DMS79 (cell line): Measurements from ENCODE around the gene FBXL13.
"Not testable (repeated sequence)": the region's sequence is repeated elsewhere in the genome, so short reads cannot be mapped to it uniquely, and the experiment has no call there.

ENCODE experiments used
- DNase-seq: peaks from one replicate; lab custom pipeline; 2025; lab: John Stamatoyannopoulos, UW

Gene FBXL13

GRCh38 chr7:103023578-103023977 is 51.0 kb downstream of the FBXL13 start:
- not testable (repeated sequence) for DNase-seq

DNA sequence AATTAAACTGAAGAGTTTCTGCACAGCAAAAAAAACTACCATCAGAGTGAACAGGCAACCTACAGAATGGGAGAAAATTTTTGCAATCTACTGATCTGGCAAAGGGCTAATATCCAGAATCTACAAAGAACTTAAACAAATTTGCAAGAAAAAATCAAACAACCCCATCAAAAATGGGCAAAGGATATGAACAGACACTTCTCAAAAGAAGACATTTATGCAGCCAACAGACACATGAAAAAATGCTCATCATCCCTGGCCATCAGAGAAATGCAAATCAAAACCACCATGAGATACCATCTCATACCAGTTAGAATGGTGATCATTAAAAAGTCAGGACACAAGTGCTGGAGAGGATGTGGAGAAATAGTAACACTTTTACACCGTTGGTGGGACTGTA is 53.1 kb downstream of the FBXL13 start:
- DNase-seq: not testable (repeated sequence)

GRCh38 chr7:103020876-103021275 is 53.7 kb downstream of the FBXL13 start:
- not testable (repeated sequence) for DNase-seq

DNA sequence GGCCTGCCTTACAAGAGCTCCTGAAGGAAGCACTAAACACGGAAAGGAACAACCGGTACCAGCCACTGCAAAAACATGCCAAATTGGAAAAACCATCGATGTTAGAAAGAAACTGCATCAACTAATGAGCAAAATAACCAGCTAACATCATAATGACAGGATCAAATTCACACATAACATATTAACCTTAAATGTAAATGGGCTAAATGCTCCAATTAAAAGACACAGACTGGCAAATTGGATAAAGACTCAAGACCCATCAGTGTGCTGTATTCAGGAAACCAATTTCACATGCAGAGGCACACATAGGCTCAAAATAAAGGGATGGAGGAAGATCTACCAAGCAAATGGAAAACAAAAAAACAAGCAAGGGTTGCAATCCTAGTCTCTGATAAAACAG is 56.3 kb downstream of the FBXL13 start:
- not testable (repeated sequence) for DNase-seq

DNA sequence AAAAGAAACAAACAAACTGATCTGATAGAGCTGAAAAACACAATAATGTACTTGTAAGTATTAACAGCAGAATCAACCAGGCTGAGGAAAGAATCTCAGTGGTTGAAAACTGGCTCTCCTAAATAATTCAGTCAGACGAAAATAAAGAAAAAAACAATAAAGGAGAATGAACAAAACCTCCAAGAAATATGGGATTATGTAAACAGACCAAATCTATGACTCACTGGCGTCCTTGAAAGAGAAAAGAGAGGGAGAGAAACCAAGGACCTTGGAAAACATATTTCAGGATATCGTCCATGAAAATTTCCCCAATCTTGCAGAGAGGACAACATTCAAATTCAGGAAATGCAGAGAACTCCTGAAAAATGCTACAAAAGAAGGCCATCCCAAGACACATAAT is 62.9 kb downstream of the FBXL13 start:
- no peak for DNase-seq

- no peak for DNase-seq
Measured at GRCh38 chr7:103010211-103010610, 64.4 kb downstream of the FBXL13 start.

DNA sequence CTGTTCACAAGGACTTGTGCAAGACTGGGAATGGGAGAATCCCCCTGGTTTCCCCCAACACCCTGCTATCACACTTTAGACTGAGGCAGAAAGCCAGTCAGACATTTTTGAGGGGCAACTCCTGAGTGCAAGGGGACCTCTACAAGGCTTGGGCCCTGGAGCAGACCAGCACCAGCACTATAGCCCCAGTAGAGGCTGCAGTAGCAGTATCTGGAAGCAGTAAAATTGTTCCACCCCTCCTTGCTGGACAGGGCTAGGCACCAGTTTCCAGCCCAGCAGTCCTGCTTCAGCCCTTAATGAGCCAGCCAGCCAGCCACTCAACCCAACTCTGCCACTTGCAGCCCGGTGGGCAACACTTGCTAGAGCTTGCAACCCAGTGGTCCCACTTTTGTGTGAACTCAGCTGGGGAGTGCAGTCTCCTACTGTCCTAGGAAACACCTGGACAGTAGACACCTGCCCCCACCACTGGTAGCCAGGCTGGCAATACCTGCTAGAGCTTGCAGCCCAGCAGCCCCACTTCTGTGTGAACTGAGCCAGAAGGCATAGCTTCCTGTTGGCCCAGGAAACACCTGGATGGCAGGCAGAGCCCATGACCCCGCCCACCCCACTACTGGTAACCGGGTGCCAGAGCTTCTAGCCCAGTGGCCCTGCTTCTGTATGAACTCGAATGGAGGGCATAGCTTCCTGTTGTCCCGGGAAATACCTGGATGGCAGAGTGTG is 65.0 kb downstream of the FBXL13 start:
- DNase-seq: no peak

- DNase-seq: no peak
Measured at GRCh38 chr7:103003004-103003403, 71.6 kb downstream of the FBXL13 start.

DNA sequence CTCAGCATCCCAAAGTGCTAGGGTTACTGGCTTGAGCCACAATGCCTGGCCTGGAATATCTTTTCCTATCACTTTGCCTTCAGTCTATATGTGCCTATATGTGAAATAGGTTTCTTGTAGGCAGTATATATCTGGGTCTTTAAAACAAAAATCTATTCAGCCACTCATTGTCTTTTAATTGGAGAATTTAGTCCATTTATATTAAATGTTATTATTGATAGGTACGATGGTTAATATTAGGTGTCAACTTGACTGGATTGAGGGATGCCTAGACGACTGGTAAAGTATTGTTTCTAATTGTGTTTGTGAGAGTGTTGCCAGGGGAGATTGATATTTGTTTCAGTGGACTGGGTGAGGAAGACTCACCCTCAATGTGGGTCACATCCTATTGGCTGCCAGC is 73.4 kb downstream of the FBXL13 start:
- DNase-seq: no peak

- no peak for DNase-seq
Measured at GRCh38 chr7:102996957-102997356, 77.6 kb downstream of the FBXL13 start.

DNA sequence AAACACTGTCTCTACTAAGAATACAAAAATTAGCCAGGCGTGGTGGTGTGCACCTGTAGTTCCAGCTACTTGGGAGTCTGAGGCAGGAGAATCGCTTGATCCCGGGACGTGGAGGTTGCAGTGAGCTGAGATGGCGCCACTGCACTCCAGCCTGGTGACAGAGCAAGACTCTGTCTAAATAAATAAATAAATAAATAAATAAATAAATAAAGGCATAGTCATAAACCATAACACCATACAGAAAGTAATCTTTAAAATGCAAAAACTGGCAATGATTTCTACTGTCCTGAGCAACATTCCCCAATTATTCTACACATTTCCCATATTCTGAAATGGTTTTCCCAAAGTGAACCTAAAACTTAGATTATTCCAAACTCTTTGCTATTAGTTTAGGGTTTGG is 79.0 kb downstream of the FBXL13 start:
- DNase-seq: not testable (repeated sequence)

DNA sequence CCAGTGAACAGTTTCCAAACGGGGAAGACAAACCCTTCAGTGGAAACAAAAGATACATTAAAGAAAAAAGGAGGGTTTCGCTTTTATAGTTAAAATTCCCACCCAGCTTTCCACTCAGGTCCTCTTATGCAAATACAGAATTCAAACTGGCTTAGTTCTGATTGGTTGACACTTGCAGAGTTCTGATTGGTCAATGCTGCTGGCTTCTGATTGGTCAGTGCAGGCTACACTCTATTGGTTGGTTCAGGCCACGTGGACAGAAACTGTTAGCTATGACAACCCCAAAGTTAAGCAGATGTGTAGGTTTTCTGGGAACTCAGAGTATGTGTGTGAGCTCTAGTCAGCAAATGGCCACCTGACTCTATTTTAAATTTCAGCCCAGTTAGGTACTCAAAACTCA is 80.0 kb downstream of the FBXL13 start:
- DNase-seq: no peak

DNA sequence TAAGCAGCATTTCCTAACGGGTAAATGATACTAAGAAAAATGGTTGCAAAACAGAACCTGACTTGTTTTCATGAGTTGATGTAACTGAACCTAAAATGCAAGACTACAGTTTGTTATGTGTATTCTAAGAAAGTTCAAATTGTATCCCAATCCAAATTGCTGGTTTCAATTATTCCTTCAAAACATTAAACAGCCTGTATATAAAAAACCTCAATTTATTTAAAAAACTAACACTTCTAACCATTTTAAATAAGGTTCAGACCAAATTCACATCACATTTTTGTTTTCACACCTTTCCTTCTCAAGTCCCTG is 80.9 kb downstream of the FBXL13 start:
- DNase-seq: no peak

- no peak for DNase-seq
Measured at GRCh38 chr7:102992938-102993717, 81.5 kb downstream of the FBXL13 start.

DNA sequence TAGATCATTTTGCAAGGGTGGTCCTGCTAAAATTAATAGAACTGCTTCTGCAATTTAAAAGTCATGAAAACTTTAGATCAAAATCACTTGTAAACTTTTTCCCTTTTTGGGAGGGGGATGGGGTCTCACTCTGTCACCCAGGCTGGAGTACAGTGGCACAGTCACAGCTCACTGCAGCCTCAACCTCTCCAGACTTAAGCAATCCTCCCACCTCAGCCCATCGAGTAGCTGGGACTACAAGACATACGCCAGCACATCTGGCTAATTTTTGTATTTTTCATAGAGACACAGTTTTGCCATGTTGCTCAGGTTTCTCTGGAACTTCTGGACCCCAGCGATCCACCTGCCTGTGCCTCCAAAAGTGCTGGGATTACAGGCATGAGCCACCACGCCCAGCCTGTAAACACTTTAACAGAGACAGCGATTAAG is 82.1 kb downstream of the FBXL13 start:
- no peak for DNase-seq

DNA sequence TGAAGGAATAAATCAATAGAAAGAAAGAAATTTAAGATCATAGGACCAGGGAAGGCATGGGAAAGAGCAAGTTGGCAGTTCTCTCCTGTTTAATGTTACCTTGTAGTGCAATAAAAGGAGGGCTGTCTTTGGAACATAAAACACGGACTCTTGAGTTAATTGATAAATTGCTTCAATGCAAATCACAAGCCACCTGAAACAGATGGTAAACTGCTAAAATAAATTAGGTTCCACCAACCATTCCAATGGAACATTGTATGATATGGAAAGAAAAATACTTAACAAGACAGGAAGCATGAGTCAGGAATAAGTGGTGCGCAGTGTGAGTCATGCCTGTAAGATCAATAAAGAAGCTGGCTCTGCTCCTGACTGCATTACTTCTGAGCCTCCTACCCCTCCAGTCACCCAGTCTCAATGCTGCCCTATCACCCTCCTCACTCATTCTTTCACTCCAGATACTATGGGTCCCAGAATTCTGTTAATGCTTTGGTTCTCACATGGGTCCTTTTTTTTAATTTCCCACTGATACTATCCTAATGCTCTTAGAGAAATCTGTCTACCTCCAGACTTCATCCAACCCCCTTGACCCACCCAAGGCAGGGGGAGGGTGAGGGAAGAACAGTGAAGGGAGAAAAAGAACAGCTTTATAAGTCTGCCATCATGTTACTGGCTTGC is 82.9 kb downstream of the FBXL13 start:
- DNase-seq: no peak

GRCh38 chr7:102991077-102991539 is 83.5 kb downstream of the FBXL13 start:
- no peak for DNase-seq

GRCh38 chr7:102990642-102991041 is 84.0 kb downstream of the FBXL13 start:
- DNase-seq: no peak

DNA sequence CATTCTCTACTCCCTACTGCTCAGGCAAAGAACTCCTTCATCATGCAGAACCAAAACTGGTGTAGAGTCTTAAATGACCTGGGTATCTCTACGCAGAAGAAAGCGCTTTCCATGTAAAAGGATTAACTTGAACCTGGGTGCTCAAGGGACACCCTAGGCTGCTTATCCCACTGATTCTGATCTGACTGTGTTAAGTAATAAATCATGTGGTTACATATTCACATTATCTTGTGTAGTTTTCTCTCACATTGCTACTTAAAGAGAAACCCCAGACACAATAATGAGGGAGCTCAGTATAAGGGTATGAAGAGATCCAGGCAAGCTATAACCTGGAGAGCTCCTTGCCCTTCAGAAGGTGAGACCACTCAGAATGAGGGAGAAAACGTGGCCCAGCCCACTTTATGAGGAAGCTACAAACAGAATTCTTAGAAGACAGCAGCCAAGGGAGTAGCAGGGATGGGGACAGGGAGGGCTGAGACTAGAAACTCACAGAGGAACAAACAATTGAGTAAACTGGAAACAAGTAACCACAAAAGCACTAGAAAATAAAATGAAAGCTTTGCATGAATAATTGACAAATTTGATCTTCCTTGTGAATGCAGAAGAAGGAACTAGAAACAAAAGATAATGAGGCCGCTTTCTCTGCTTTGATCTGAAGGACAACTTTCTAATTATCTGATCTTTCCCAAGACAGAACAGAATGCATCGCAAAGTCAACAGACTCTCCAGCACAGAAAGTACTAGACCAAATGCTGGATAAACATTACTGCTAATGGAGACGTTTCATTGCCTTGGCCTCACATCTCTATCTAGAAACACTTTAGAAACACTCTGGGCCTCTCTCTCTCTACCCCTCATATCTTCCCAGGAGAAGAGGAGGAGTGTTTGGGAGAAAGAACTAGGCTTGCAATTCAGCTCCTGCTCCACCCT is 85.7 kb downstream of the FBXL13 start:
- no peak for DNase-seq

- no peak for DNase-seq
Measured at GRCh38 chr7:102988088-102988487, 86.5 kb downstream of the FBXL13 start.

GRCh38 chr7:102985176-102985783 is 89.3 kb downstream of the FBXL13 start:
- DNase-seq: no peak
